K562 (cell line): ENCODE data around the gene SCPEP1. TPM values are rescaled to one million over a fixed set of nuclear protein-coding genes. Genes with fewer than 3 reads are reported as not detected.

Source experiments
- ATF1 ChIP-seq, 2 experiments: fragments of 450-650 bp in 1 of 2; IDR thresholded peaks; 2 replicates each; pipeline ENCODE4 v1.6.1; 2016; ENCODE audit warnings: missing compliant biosample characterization in 1 of 2, missing genetic modification characterization in 1 of 2
- BMI1 ChIP-seq: fragments of 150-350 bp; IDR thresholded peaks from 2 replicates; pipeline ENCODE4 v1.6.1; 2014; ENCODE audit warnings: low read length
- CREM ChIP-seq: IDR thresholded peaks from 2 replicates; pipeline ENCODE4 v1.6.1; 2014; ENCODE audit warnings: antibody characterized with exemption, low read depth
- NFE2L1 ChIP-seq: fragments of 450-650 bp; IDR thresholded peaks from 2 replicates; pipeline ENCODE4 v1.6.1; 2016; ENCODE audit warnings: missing genetic modification characterization, low read depth, mild to moderate bottlenecking, missing compliant biosample characterization, moderate library complexity, borderline replicate concordance
- NFIX ChIP-seq: fragments of 250-450 bp; sonication (Bioruptor Pico); IDR thresholded peaks from 2 replicates; pipeline ENCODE4 v1.4.0; 2020; ENCODE audit warnings: low read depth, mild to moderate bottlenecking, moderate library complexity
- POLR2H ChIP-seq: IDR thresholded peaks from 2 replicates; pipeline ENCODE4 v1.6.1; 2016; ENCODE audit warnings: missing genetic modification characterization, low read depth, mild to moderate bottlenecking, control low read depth, missing compliant biosample characterization, moderate library complexity
- RFX7 ChIP-seq: fragments of 250-450 bp; sonication (Bioruptor Pico); IDR thresholded peaks from 2 replicates; pipeline ENCODE4 v1.5.1; 2021; ENCODE audit warnings: mild to moderate bottlenecking
- SOX6 ChIP-seq: fragments of 450-650 bp; IDR thresholded peaks from 2 replicates; pipeline ENCODE4 v1.6.1; 2014; ENCODE audit warnings: mild to moderate bottlenecking
- ZC3H4 ChIP-seq: sonication (generic); formaldehyde crosslinking; IDR thresholded peaks from 2 replicates; pipeline ENCODE4 v1.9.0; 2021; ENCODE audit warnings: missing genetic modification reagents, borderline replicate concordance
- ZNF140 ChIP-seq: fragments of 250-450 bp; sonication (Bioruptor Pico); IDR thresholded peaks from 2 replicates; pipeline ENCODE4 v1.8.0; 2021; ENCODE audit warnings: moderate library complexity, mild to moderate bottlenecking, inconsistent platforms
- polyA plus RNA-seq, 8 experiments: library from polyadenylated mRNA; depleted of rRNA in 4 of 8; stranded (reverse) in 5 of 8; unstranded in 3 of 8; fragments of >200 nt; fragmentation: Nextera tagmentation in 2 of 8; fragmentation: Illumina TruSeq in 1 of 8; extraction: Ambion mirVana in 2 of 8; extraction: Trizol in 1 of 8; gene quantifications; 2 replicates each; pipeline versions ENCODE4 v1.2.1 to v1.2.3, GENCODE V29; 2011 to 2014; ENCODE audit warnings: inconsistent platforms in 1 of 8, missing spikeins in 1 of 8
- total RNA-seq, 7 experiments: library from RNA; depleted of rRNA in 6 of 7; stranded (reverse); fragments of >200 nt in 6 of 7; fragmentation: Illumina TruSeq in 2 of 7; extraction: Trizol in 2 of 7; gene quantifications; 2 replicates each; pipeline versions ENCODE4 v1.2.1 to v1.2.3, GENCODE V29; 2011 to 2021; ENCODE audit warnings: low replicate concordance in 1 of 7
- TF ChIP-seq, protein P1 (sequence below): fragments of 200-800 bp; sonication (Bioruptor generic); IDR thresholded peaks from 2 replicates; pipeline ENCODE4 v1.6.1; 2016; ENCODE audit warnings: missing genetic modification characterization, missing compliant biosample characterization
- TF ChIP-seq, protein P2 (sequence below): fragments of 450-650 bp; formaldehyde crosslinking; IDR thresholded peaks from 2 replicates; pipeline ENCODE4 v1.4.0; 2020; ENCODE audit warnings: mild to moderate bottlenecking, moderate library complexity
- TF ChIP-seq, protein P3 (sequence below): conservative IDR thresholded peaks from 2 replicates; pipeline ENCODE4 v1.6.1; 2011; ENCODE audit warnings: low read depth, mild to moderate bottlenecking, low read length; ENCODE audit not compliant: control insufficient read depth
- TF ChIP-seq, protein P4 (sequence below): fragments of 250-450 bp; sonication (Bioruptor Pico); IDR thresholded peaks from 2 replicates; pipeline ENCODE4 v1.5.0; 2021
- TF ChIP-seq, protein P5 (sequence below): fragments of 450-650 bp; formaldehyde crosslinking; IDR thresholded peaks from 2 replicates; pipeline ENCODE4 v1.4.0; 2020; ENCODE audit warnings: mild to moderate bottlenecking, mixed read lengths

The SCPEP1 gene
- total and polyA plus RNA-seq, 9 of the 15 experiments (the other 6 are each of a cell fraction or from before 2014, with no cell fraction given): 5.1 to 14.8 (median 7.2) TPM

DNA sequence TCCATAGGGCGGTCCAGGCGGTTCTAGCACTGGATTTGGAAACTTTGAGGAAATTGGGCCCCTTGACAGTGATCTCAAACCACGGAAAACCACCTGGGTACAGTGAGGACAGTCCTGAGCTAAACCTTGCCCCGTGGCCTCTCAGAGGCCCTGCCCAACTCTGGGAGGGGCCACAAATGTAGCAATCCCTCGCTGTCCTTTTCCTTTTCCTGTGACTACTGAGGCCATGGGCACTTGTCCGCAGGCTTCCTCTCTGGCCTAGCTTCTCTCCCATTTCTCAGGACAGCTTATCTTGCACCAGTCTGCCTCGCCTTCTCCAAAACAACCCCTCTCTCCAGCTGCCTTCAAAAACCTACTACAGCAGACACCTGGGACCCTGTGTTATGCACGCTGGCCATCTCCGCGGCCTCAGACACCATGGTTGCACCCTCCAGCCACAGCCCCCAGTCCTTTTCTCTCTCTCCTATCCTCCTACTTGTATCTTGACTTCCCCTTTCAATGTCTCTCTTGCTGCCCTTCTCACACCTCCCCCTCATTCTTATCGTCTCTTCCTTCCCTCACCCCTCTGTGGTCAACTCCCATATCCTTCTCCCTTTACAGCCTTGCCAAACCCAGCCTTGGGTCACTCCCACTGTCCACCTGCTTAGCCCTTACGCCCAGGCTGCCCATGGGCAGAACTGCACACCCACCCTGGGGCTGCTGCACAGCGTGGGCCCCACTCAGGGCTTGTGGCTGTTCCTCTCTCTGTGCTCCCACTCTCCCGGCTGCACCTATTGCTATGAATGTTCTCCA lies 7.6 kb downstream of the SCPEP1 start (continued):
- TF ChIP-seq, protein P1, sequence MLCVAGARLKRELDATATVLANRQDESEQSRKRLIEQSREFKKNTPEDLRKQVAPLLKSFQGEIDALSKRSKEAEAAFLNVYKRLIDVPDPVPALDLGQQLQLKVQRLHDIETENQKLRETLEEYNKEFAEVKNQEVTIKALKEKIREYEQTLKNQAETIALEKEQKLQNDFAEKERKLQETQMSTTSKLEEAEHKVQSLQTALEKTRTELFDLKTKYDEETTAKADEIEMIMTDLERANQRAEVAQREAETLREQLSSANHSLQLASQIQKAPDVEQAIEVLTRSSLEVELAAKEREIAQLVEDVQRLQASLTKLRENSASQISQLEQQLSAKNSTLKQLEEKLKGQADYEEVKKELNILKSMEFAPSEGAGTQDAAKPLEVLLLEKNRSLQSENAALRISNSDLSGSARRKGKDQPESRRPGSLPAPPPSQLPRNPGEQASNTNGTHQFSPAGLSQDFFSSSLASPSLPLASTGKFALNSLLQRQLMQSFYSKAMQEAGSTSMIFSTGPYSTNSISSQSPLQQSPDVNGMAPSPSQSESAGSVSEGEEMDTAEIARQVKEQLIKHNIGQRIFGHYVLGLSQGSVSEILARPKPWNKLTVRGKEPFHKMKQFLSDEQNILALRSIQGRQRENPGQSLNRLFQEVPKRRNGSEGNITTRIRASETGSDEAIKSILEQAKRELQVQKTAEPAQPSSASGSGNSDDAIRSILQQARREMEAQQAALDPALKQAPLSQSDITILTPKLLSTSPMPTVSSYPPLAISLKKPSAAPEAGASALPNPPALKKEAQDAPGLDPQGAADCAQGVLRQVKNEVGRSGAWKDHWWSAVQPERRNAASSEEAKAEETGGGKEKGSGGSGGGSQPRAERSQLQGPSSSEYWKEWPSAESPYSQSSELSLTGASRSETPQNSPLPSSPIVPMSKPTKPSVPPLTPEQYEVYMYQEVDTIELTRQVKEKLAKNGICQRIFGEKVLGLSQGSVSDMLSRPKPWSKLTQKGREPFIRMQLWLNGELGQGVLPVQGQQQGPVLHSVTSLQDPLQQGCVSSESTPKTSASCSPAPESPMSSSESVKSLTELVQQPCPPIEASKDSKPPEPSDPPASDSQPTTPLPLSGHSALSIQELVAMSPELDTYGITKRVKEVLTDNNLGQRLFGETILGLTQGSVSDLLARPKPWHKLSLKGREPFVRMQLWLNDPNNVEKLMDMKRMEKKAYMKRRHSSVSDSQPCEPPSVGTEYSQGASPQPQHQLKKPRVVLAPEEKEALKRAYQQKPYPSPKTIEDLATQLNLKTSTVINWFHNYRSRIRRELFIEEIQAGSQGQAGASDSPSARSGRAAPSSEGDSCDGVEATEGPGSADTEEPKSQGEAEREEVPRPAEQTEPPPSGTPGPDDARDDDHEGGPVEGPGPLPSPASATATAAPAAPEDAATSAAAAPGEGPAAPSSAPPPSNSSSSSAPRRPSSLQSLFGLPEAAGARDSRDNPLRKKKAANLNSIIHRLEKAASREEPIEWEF (CRISPR knock-in tag): peak; percentile 74; the same call in 1 of the 2 replicates
- TF ChIP-seq NFE2L1 (tag) (no peak), ATF1 (CRISPR knock-in tag; IDR thresholded peaks at IDR 0.05) (no peak), ATF1 (tag; IDR thresholded peaks at IDR 0.05) (peak; percentile 8; the same call in 1 of the 2 replicates), RFX7 (CRISPR knock-in tag) (no peak), ZC3H4 (no peak), CREM (peak; percentile 68), BMI1 (no peak), NFIX (CRISPR knock-in tag) (no peak), SOX6 (peak; percentile 78), POLR2H (tag) (no peak; the same call in 1 of the 2 replicates), ZNF140 (CRISPR knock-in tag) (no peak)
- TF ChIP-seq, protein P2, sequence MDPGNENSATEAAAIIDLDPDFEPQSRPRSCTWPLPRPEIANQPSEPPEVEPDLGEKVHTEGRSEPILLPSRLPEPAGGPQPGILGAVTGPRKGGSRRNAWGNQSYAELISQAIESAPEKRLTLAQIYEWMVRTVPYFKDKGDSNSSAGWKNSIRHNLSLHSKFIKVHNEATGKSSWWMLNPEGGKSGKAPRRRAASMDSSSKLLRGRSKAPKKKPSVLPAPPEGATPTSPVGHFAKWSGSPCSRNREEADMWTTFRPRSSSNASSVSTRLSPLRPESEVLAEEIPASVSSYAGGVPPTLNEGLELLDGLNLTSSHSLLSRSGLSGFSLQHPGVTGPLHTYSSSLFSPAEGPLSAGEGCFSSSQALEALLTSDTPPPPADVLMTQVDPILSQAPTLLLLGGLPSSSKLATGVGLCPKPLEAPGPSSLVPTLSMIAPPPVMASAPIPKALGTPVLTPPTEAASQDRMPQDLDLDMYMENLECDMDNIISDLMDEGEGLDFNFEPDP: no peak
- TF ChIP-seq, protein P3, sequence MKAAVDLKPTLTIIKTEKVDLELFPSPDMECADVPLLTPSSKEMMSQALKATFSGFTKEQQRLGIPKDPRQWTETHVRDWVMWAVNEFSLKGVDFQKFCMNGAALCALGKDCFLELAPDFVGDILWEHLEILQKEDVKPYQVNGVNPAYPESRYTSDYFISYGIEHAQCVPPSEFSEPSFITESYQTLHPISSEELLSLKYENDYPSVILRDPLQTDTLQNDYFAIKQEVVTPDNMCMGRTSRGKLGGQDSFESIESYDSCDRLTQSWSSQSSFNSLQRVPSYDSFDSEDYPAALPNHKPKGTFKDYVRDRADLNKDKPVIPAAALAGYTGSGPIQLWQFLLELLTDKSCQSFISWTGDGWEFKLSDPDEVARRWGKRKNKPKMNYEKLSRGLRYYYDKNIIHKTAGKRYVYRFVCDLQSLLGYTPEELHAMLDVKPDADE: no peak
- TF ChIP-seq, protein P4, sequence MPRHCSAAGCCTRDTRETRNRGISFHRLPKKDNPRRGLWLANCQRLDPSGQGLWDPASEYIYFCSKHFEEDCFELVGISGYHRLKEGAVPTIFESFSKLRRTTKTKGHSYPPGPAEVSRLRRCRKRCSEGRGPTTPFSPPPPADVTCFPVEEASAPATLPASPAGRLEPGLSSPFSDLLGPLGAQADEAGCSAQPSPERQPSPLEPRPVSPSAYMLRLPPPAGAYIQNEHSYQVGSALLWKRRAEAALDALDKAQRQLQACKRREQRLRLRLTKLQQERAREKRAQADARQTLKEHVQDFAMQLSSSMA (CRISPR knock-in tag): no peak
- TF ChIP-seq, protein P5, sequence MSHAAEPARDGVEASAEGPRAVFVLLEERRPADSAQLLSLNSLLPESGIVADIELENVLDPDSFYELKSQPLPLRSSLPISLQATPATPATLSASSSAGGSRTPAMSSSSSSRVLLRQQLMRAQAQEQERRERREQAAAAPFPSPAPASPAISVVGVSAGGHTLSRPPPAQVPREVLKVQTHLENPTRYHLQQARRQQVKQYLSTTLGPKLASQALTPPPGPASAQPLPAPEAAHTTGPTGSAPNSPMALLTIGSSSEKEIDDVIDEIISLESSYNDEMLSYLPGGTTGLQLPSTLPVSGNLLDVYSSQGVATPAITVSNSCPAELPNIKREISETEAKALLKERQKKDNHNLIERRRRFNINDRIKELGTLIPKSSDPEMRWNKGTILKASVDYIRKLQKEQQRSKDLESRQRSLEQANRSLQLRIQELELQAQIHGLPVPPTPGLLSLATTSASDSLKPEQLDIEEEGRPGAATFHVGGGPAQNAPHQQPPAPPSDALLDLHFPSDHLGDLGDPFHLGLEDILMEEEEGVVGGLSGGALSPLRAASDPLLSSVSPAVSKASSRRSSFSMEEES (CRISPR knock-in tag): no peak
